ENCODE results near the gene DOCK6.

DNA sequence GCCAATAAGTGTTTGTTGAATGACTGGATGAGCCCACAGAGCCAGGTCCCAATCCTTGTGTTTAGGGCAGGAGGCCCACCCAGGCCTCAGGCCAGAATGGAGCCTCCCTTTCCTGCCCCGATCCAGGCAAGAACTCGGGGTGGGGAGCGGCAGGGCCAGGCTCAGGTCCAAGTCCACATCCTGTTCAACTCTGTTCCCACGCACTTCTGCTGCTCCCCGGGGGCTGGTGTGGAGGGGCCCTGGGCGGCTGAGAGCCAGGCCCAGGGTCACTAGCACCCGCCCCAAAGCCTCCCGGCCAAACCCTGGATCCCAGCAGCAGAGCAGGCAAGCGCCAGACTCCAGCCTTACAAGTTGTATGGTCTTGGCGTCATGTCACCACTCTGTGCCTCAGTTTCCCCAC lies 14.9 kb downstream of the DOCK6 start:
- no peak for TF ChIP-seq EZH2 (IDR thresholded peaks at IDR 0.05; ENCODE audit: low read length, unreplicated experiment)
- no peak for TF ChIP-seq CTCF (conservative IDR thresholded peaks at IDR 0.05; ENCODE audit: low read depth, low read length)
- no peak for TF ChIP-seq EZH2phosphoT487 (IDR thresholded peaks at IDR 0.05; ENCODE audit: borderline replicate concordance, low read length)

Data from PC-3 (cell line).